KMS-11 (cell line): ENCODE results near the gene UMODL1.

ENCODE experiments used
- H2AFZ ChIP-seq: fragments of 200-600 bp; sonication (generic); 2 replicates; pipeline ENCODE4 v1.6.1; 2016; ENCODE audit warnings: antibody characterized with exemption, mixed run types, low read depth
- H3K27ac ChIP-seq: fragments of 200-600 bp; sonication (generic); 2 replicates; pipeline ENCODE4 v1.6.1; 2016; ENCODE audit warnings: mild to moderate bottlenecking, mixed run types
- H3K27me3 ChIP-seq: fragments of 200-600 bp; sonication (generic); 2 replicates; pipeline ENCODE4 v1.6.1; 2017; ENCODE audit warnings: mild to moderate bottlenecking, low read depth, mixed run types, moderate library complexity; ENCODE audit not compliant: insufficient read depth
- H3K36me3 ChIP-seq: fragments of 200-600 bp; sonication (generic); 2 replicates; pipeline ENCODE4 v1.6.1; 2017; ENCODE audit warnings: mild to moderate bottlenecking, mixed run types; ENCODE audit not compliant: insufficient read depth
- H3K4me1 ChIP-seq: fragments of 200-600 bp; sonication (generic); 2 replicates; pipeline ENCODE4 v1.6.1; 2016; ENCODE audit warnings: mild to moderate bottlenecking, low read depth, mixed run types; ENCODE audit not compliant: poor library complexity, severe bottlenecking
- H3K4me2 ChIP-seq: fragments of 200-600 bp; sonication (generic); 2 replicates; pipeline ENCODE4 v1.7.0; 2016; ENCODE audit warnings: mild to moderate bottlenecking, mixed run types
- H3K4me3 ChIP-seq: fragments of 200-600 bp; sonication (generic); IDR thresholded peaks from 2 replicates; pipeline ENCODE4 v1.6.1; 2017; ENCODE audit warnings: low read depth, low read length, mixed read lengths; ENCODE audit not compliant: insufficient read depth
- H3K79me2 ChIP-seq: fragments of 200-600 bp; sonication (generic); 2 replicates; pipeline ENCODE4 v1.6.1; 2016; ENCODE audit warnings: low read depth, mixed run types; ENCODE audit not compliant: insufficient read depth
- H3K9ac ChIP-seq: fragments of 200-600 bp; sonication (generic); 2 replicates; pipeline ENCODE4 v1.6.1; 2016; ENCODE audit warnings: mild to moderate bottlenecking, mixed run types
- H4K20me1 ChIP-seq: fragments of 200-600 bp; sonication (generic); 2 replicates; pipeline ENCODE4 v1.6.1; 2016; ENCODE audit warnings: mild to moderate bottlenecking, mixed run types; ENCODE audit not compliant: insufficient read depth
- CTCF ChIP-seq: fragments of 200-600 bp; sonication (generic); conservative IDR thresholded peaks from 2 replicates; pipeline ENCODE4 v1.6.1; 2017; ENCODE audit warnings: low read depth, mild to moderate bottlenecking, antibody characterized with exemption, low read length, moderate library complexity, mixed read lengths

The UMODL1 gene

GRCh38 chr21:42183374-42184266 is 112.5 kb downstream of the UMODL1 start:
- TF ChIP-seq CTCF = no peak

GRCh38 chr21:42186591-42186990 is 115.5 kb downstream of the UMODL1 start:
- Histone ChIP-seq H4K20me1 (no peaks in the 10 kb centered on the region), H3K27ac (no peak overlapping the region), H3K4me1 (peaks cover 7% of the 10 kb centered on the region), H3K4me3 (no peak overlapping the region), H3K4me2 (no peak overlapping the region), H3K36me3 (no peaks in the 10 kb centered on the region), H3K79me2 (no peaks in the 10 kb centered on the region), H2AFZ (no peak overlapping the region), H3K27me3 (no peaks in the 10 kb centered on the region), H3K9ac (no peak overlapping the region)
- no peak for TF ChIP-seq CTCF

More at GRCh38 chr21:42183374-42184266, 112.5 kb downstream of the UMODL1 start:
- Histone ChIP-seq H3K79me2 (no peaks in the 10 kb centered on the region), H3K4me3 (no peak overlapping the region), H2AFZ (no peak overlapping the region), H4K20me1 (no peaks in the 10 kb centered on the region), H3K4me1 (peaks cover 6% of the 10 kb centered on the region), H3K4me2 (no peak overlapping the region), H3K36me3 (no peaks in the 10 kb centered on the region), H3K27ac (no peak overlapping the region), H3K9ac (no peak overlapping the region), H3K27me3 (no peaks in the 10 kb centered on the region)

GRCh38 chr21:42187976-42188653 is 117.0 kb downstream of the UMODL1 start:
- Histone ChIP-seq H3K9ac (no peak overlapping the region), H2AFZ (peak overlapping the region; percentile 21; the same call in 1 of the 2 replicates), H3K27me3 (no peaks in the 10 kb centered on the region), H3K4me2 (no peak overlapping the region), H3K79me2 (no peaks in the 10 kb centered on the region), H3K36me3 (no peaks in the 10 kb centered on the region), H3K27ac (peak overlapping the region; percentile 30), H3K4me1 (peaks cover 7% of the 10 kb centered on the region), H4K20me1 (no peaks in the 10 kb centered on the region), H3K4me3 (no peak overlapping the region)
- no peak for TF ChIP-seq CTCF

GRCh38 chr21:42188663-42189062 is 117.5 kb downstream of the UMODL1 start:
- Histone ChIP-seq H3K4me1 (peaks cover 7% of the 10 kb centered on the region), H4K20me1 (no peaks in the 10 kb centered on the region), H3K79me2 (no peaks in the 10 kb centered on the region), H3K36me3 (no peaks in the 10 kb centered on the region), H3K27me3 (no peaks in the 10 kb centered on the region), H3K4me2 (no peak overlapping the region), H3K9ac (no peak overlapping the region), H2AFZ (0 out of 2 replicates have a peak overlapping the region, but pooled peaks have one; percentile 21), H3K4me3 (no peak overlapping the region), H3K27ac (peak overlapping the region; percentile 30; the same call in 1 of the 2 replicates)
- TF ChIP-seq CTCF = no peak
